T-helper 2 cell treated with Interferon-gamma antibody and Interleukin-4, amounts not matched to agents 5 μg/mL and 100 μg/mL, for 36 hours (primary cell): Measurements from ENCODE around the gene SLC16A4.
"Not testable (repeated sequence)": the region's sequence is repeated elsewhere in the genome, so short reads cannot be mapped to it uniquely, and the experiment has no call there.

Source experiments
- DNase-seq: peaks from one replicate; pipeline ENCODE4 v3.0.0; 2021; ENCODE audit warnings: low spot score
- H3K27ac Mint-ChIP-seq: one replicate; pipeline ENCODE4 v1.8.0; 2021; ENCODE audit warnings: mild to moderate bottlenecking, mixed read lengths
- H3K27me3 Mint-ChIP-seq: one replicate; pipeline ENCODE4 v1.8.0; 2021; ENCODE audit warnings: low read depth, mixed read lengths
- H3K36me3 Mint-ChIP-seq: one replicate; pipeline ENCODE4 v1.8.0; 2021; ENCODE audit warnings: low read depth, mixed read lengths
- H3K4me1 Mint-ChIP-seq: one replicate; pipeline ENCODE4 v1.8.0; 2021; ENCODE audit warnings: low read depth, mixed read lengths
- H3K4me3 Mint-ChIP-seq: one replicate; pipeline ENCODE4 v1.8.0; 2022; ENCODE audit warnings: mild to moderate bottlenecking, moderate library complexity, mixed read lengths
- H3K9me3 Mint-ChIP-seq: one replicate; pipeline ENCODE4 v1.8.0; 2021; ENCODE audit warnings: mixed read lengths

SLC16A4 gene

GRCh38 chr1:110420874-110421793 lies 30.3 kb upstream of the SLC16A4 start:
- no peak overlapping the region for H3K27ac Mint-ChIP-seq
- peaks cover 14% of the 10 kb centered on the region for H3K4me1 Mint-ChIP-seq
- H3K9me3 Mint-ChIP-seq: no peaks in the 10 kb centered on the region
- H3K36me3 Mint-ChIP-seq: no peaks in the 10 kb centered on the region
- peak; percentile 20 for DNase-seq
- no peak overlapping the region for H3K4me3 Mint-ChIP-seq
- peaks cover 12% of the 10 kb centered on the region for H3K27me3 Mint-ChIP-seq

- Mint-ChIP-seq H3K4me1 (peaks cover 14% of the 10 kb centered on the region), H3K4me3 (no peak overlapping the region), H3K27ac (no peak overlapping the region), H3K36me3 (no peaks in the 10 kb centered on the region), H3K9me3 (no peaks in the 10 kb centered on the region), H3K27me3 (peaks cover 12% of the 10 kb centered on the region)
- no peak for DNase-seq
Measured at GRCh38 chr1:110420023-110420662, 29.3 kb upstream of the SLC16A4 start.

DNA sequence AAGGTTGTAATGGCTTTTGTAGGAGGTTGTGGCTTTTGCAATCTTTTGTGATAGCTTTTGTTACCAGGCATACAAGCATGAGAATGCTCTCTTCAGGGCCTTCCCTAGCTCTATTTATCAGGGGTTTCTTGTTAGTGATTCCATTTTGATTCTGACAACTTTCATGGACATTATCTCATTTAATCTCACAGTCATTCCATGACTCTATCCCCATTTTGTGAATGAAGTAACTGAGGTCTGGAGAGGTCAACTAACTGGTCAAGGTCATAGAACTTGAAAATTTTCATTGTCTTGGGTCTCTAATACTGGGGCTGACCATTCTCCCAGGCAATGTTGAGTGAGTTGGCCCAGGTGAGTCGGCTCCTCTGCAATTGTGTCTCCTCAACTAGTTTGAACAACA lies 27.9 kb upstream of the SLC16A4 start:
- no peak overlapping the region for H3K27ac Mint-ChIP-seq
- peaks cover 7% of the 10 kb centered on the region for H3K27me3 Mint-ChIP-seq
- no peaks in the 10 kb centered on the region for H3K36me3 Mint-ChIP-seq
- H3K9me3 Mint-ChIP-seq: no peaks in the 10 kb centered on the region
- peaks cover 12% of the 10 kb centered on the region for H3K4me1 Mint-ChIP-seq
- no peak for DNase-seq
- no peak overlapping the region for H3K4me3 Mint-ChIP-seq

- H3K36me3 Mint-ChIP-seq, H3K4me1 Mint-ChIP-seq, DNase-seq, H3K9me3 Mint-ChIP-seq, H3K4me3 Mint-ChIP-seq, H3K27me3 Mint-ChIP-seq, H3K27ac Mint-ChIP-seq: not testable (repeated sequence)
Measured at GRCh38 chr1:110413045-110413444, 22.2 kb upstream of the SLC16A4 start.

- Mint-ChIP-seq H3K4me1 (peaks cover 11% of the 10 kb centered on the region), H3K27me3 (no peaks in the 10 kb centered on the region), H3K27ac (no peak overlapping the region), H3K36me3 (peaks cover 1% of the 10 kb centered on the region), H3K9me3 (no peaks in the 10 kb centered on the region), H3K4me3 (no peak overlapping the region)
- DNase-seq: peak; percentile 37
Measured at GRCh38 chr1:110412576-110412975, 21.8 kb upstream of the SLC16A4 start.

GRCh38 chr1:110411173-110411735 lies 20.4 kb upstream of the SLC16A4 start:
- no peaks in the 10 kb centered on the region for H3K9me3 Mint-ChIP-seq
- H3K36me3 Mint-ChIP-seq: peaks cover 4% of the 10 kb centered on the region
- H3K27me3 Mint-ChIP-seq: no peaks in the 10 kb centered on the region
- DNase-seq: no peak
- H3K4me3 Mint-ChIP-seq: no peak overlapping the region
- peaks cover 13% of the 10 kb centered on the region for H3K4me1 Mint-ChIP-seq
- no peak overlapping the region for H3K27ac Mint-ChIP-seq

DNA sequence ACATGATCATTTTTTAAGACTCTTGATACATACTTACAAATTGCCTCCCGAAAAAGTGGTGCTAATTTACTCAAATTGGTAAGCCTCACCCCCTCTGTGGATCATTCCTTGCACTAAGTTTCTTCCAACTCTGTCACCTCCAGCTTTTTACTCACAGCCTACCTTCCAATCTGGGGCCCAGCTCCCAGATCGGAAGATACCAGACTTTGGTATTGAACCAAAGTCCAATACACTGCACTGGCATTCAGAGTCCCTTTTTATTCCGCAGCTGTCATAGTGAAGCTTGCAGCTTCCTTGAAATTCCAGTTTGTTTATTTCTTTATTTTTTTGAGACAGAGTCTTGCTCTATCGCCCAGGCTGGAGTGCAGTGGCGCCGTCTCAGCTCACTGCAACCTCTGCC lies 18.5 kb upstream of the SLC16A4 start:
- Mint-ChIP-seq H3K9me3 (no peaks in the 10 kb centered on the region), H3K4me1 (peaks cover 19% of the 10 kb centered on the region), H3K27me3 (no peaks in the 10 kb centered on the region), H3K4me3 (peak overlapping the region; percentile 36), H3K36me3 (peaks cover 6% of the 10 kb centered on the region), H3K27ac (no peak overlapping the region)
- no peak for DNase-seq

DNA sequence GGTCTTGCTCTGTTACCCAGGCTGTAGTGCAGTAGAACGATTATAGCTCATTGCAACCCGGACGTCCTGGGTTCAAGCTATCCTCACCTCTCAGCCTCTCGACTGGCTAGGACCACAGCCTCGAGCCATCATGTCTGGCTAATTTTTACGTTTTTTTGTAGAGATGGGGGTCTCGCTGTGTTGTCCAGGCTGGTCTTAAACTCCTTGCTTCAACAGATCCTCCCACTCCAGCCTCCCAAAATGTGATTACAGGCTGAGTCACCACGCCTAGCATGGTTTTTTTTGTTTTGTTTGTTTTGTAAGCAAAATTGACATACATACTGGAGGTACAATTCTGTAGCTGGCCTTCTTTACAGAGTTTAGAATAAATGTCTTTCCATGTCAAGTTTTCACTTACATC lies 17.7 kb upstream of the SLC16A4 start:
- Mint-ChIP-seq H3K27me3 (no peaks in the 10 kb centered on the region), H3K36me3 (peaks cover 8% of the 10 kb centered on the region), H3K4me3 (peak overlapping the region; percentile 99), H3K27ac (peak overlapping the region; percentile 28), H3K4me1 (peaks cover 20% of the 10 kb centered on the region), H3K9me3 (no peaks in the 10 kb centered on the region)
- DNase-seq: no peak

DNA sequence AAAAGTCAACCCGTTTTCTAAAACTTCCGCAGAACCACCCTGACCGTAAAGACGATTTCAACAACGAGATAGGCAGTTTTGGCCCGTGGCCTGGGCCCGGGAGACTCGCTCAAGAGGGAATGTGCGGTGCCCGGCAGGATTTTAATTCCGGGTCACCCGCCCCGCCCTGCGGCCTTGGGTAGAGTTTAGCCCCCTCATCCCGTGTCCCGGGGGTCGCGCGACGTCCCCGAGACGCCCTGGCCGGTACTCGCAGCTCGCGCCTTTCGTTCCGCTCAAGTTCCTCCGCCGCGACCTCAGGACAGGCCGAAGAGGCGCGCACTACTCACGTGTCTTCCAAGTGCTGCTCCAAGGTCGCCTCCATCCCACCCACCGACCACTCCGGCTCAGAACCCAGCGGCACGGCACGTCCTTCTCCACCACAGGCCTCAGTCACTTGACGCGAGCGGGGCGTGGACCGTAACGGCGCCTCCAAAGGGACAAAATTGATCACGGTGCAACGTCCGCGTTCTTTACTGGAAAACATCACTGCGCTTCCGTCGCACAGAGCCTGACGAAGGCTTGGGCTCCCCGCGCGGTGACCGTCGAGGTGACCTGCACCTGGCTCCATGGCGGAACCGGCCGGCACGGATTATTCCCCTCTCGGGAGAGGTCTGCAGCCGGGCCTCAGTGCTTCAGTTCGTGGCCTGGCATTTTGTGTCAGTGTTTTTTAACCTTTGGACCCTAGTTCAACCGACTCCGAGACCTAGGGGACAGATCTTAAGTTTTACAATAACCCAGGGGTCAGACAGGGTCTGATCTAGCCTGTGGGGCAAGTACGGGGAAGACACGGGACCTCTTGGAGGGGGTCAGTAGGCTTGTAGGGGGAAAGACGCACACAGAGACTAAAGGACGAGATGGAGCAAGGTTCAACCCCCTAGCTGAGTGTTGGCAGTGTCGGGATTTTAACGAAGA lies 16.7 kb upstream of the SLC16A4 start, which contains the start of gene LAMTOR5:
Gene LAMTOR5, minus strand, starts transcription at position 435 of the 951 bp plus-strand sequence. Its CDS starts 74 bp downstream, at position 361.
- H3K36me3 Mint-ChIP-seq: peaks cover 8% of the 10 kb centered on the region
- H3K27ac Mint-ChIP-seq: peak within 1 kb of the TSS; percentile 99
- H3K9me3 Mint-ChIP-seq: no peaks in the 10 kb centered on the region
- H3K4me1 Mint-ChIP-seq: peaks cover 18% of the 10 kb centered on the region
- H3K4me3 Mint-ChIP-seq: peak within 1 kb of the TSS; percentile 99
- no peaks in the 10 kb centered on the region for H3K27me3 Mint-ChIP-seq
- peak; percentile 92 for DNase-seq

GRCh38 chr1:110406407-110406806 lies 15.6 kb upstream of the SLC16A4 start:
- H3K9me3 Mint-ChIP-seq: not testable (repeated sequence)
- peaks cover 13% of the 10 kb centered on the region for H3K36me3 Mint-ChIP-seq

GRCh38 chr1:110404401-110404800 lies 13.6 kb upstream of the SLC16A4 start:
- Mint-ChIP-seq H3K36me3 (peaks cover 22% of the 10 kb centered on the region), H3K4me1 (peaks cover 18% of the 10 kb centered on the region), H3K27ac (no peak overlapping the region), H3K27me3 (no peaks in the 10 kb centered on the region), H3K4me3 (no peak overlapping the region), H3K9me3 (no peaks in the 10 kb centered on the region)
- DNase-seq: no peak

More at GRCh38 chr1:110406407-110406806, 15.6 kb upstream of the SLC16A4 start:
- DNase-seq, H3K27me3 Mint-ChIP-seq: not testable (repeated sequence)
- Mint-ChIP-seq H3K4me1 (peaks cover 18% of the 10 kb centered on the region), H3K4me3 (peak overlapping the region; percentile 99), H3K27ac (peak overlapping the region; percentile 99)

GRCh38 chr1:110403805-110404204 lies 13.0 kb upstream of the SLC16A4 start:
- no peak overlapping the region for H3K27ac Mint-ChIP-seq

DNA sequence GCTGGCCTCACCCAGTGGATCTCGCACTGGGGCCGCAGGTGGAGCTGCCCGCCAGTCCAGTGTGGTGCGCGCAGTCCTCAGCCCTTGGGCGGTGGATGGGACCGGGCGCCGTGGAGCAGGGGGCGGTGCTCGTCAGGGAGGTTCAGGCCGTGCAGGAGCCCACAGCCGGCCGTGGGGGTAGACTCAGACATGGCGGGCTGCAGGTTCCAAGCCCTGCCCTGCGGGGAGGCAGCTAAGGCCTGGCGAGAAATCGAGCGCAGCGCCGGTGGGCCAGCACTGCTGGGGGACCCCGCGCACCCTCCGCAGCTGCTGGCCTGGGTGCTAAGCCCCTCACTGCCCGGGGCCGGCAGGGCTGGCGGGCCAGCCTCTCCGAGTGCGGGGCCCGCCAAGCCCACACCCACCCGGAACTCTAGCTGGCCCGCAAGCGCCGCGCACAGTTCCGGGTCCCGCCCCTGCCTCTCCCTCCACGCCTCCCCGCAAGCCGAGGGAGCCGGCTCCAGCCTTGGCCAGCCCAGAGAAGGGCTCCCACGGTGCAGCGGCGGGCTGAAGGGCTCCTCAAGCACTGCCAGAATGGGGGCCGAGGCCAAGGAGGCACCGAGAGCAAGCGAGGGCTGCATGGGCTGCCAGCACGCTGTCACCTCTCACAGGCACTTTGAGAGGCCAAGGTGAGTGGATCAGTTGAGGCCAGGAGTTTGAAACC lies 5.6 kb upstream of the SLC16A4 start:
- not testable (repeated sequence) for H3K4me3 Mint-ChIP-seq, H3K4me1 Mint-ChIP-seq, H3K27me3 Mint-ChIP-seq, DNase-seq, H3K27ac Mint-ChIP-seq, H3K9me3 Mint-ChIP-seq
- peaks cover 29% of the 10 kb centered on the region for H3K36me3 Mint-ChIP-seq

More at GRCh38 chr1:110403805-110404204, 13.0 kb upstream of the SLC16A4 start:
- no peaks in the 10 kb centered on the region for H3K27me3 Mint-ChIP-seq
- H3K9me3 Mint-ChIP-seq: no peaks in the 10 kb centered on the region
- H3K4me1 Mint-ChIP-seq: peaks cover 18% of the 10 kb centered on the region
- no peak overlapping the region for H3K4me3 Mint-ChIP-seq
- DNase-seq: no peak
- peaks cover 24% of the 10 kb centered on the region for H3K36me3 Mint-ChIP-seq
